SK-N-SH (cell line): Measurements from ENCODE around the gene LRRC8C. TPM values are rescaled to one million over a fixed set of nuclear protein-coding genes. Genes with fewer than 3 reads are reported as not detected.

Experiments used
- CTCF ChIA-PET: fragments of 300-600, 350-600 bp; formaldehyde crosslinking; extraction: SDS; loops from one replicate; lab custom pipeline; 2021; lab: Yijun Ruan, JAX
- POLR2A ChIA-PET: fragments of 350-600 bp; sonication (Branson Sonifier 250); formaldehyde crosslinking; extraction: SDS; loops from one replicate; lab custom pipeline; 2020; ENCODE audit warnings: antibody characterized with exemption, inconsistent platforms; lab: Yijun Ruan, JAX
- DNase-seq: peaks from one replicate; pipeline ENCODE4 v3.0.0; 2012
- H2AFZ ChIP-seq: fragments of 200-600 bp; sonication (generic); 2 replicates; pipeline ENCODE4 v1.8.1; 2016; ENCODE audit warnings: antibody characterized with exemption, mild to moderate bottlenecking, low read depth
- H3F3A ChIP-seq: fragments of 200-600 bp; sonication (generic); replicated peaks from 2 replicates; pipeline ENCODE3; 2016; ENCODE audit warnings: antibody characterized with exemption, mild to moderate bottlenecking; ENCODE audit not compliant: insufficient read depth
- H3K27ac ChIP-seq, 2 experiments: fragments of 200-500 bp in 1 of 2; fragments of 200-600 bp in 1 of 2; sonication (Bioruptor generic) in 1 of 2; sonication (generic), shearing (Covaris generic) in 1 of 2; 2 replicates each; pipeline versions ENCODE4 v1.5.1 to v1.6.1; 2014 to 2016; ENCODE audit warnings: low read depth in 2 of 2, inconsistent platforms in 1 of 2, low read length in 1 of 2, mild to moderate bottlenecking in 1 of 2, mixed read lengths in 1 of 2
- H3K27me3 ChIP-seq: fragments of 200-600 bp; sonication (generic), shearing (Covaris generic); 2 replicates; pipeline ENCODE4 v1.6.1; 2016; ENCODE audit warnings: mixed run types; ENCODE audit not compliant: insufficient read depth
- H3K36me3 ChIP-seq, 2 experiments: fragments of 200-500 bp in 1 of 2; fragments of 200-600 bp in 1 of 2; sonication (Bioruptor generic) in 1 of 2; sonication (generic) in 1 of 2; replicated peaks in 1 of 2; 2 replicates each; pipeline versions ENCODE3 to v1.5.1; 2014 to 2016; ENCODE audit warnings: low read length in 1 of 2, mild to moderate bottlenecking in 1 of 2; ENCODE audit not compliant: insufficient read depth in 2 of 2, control insufficient read depth in 1 of 2
- H3K4me1 ChIP-seq, 2 experiments: fragments of 200-500 bp in 1 of 2; fragments of 200-600 bp in 1 of 2; sonication (Bioruptor generic) in 1 of 2; sonication (generic), shearing (Covaris generic) in 1 of 2; 2 replicates each; pipeline versions ENCODE4 v1.5.1 to v1.6.1; 2014 to 2016; ENCODE audit warnings: low read depth in 1 of 2, low read length in 1 of 2, mixed run types in 1 of 2; ENCODE audit not compliant: insufficient read depth in 2 of 2, control insufficient read depth in 1 of 2
- H3K4me2 ChIP-seq: fragments of 200-600 bp; sonication (generic), shearing (Covaris generic); 2 replicates; pipeline ENCODE4 v1.6.1; 2017; ENCODE audit warnings: mixed run types
- H3K4me3 ChIP-seq, 2 experiments: fragments of 200-500 bp in 1 of 2; fragments of 200-600 bp in 1 of 2; sonication (Bioruptor generic) in 1 of 2; sonication (generic), shearing (Covaris generic) in 1 of 2; 2 replicates each; pipeline versions ENCODE4 v1.5.1 to v1.8.1; 2014 to 2016; ENCODE audit warnings: low read depth in 2 of 2, inconsistent platforms in 1 of 2, low read length in 1 of 2, mild to moderate bottlenecking in 1 of 2, mixed read lengths in 1 of 2, moderate library complexity in 1 of 2
- H3K79me2 ChIP-seq: fragments of 200-600 bp; sonication (generic); 2 replicates; pipeline ENCODE4 v1.8.1; 2017; ENCODE audit warnings: mild to moderate bottlenecking; ENCODE audit not compliant: insufficient read depth
- H3K9ac ChIP-seq: fragments of 200-600 bp; sonication (generic); 2 replicates; pipeline ENCODE4 v1.6.1; 2017; ENCODE audit warnings: mixed run types
- H3K9me2 ChIP-seq: fragments of 200-600 bp; sonication (generic); 2 replicates; pipeline ENCODE4 v1.6.1; 2017; ENCODE audit warnings: mixed run types
- H3K9me3 ChIP-seq: fragments of 200-600 bp; sonication (generic); 2 replicates; pipeline ENCODE4 v1.6.1; 2017; ENCODE audit warnings: mixed run types, mild to moderate bottlenecking, moderate library complexity
- H4K20me1 ChIP-seq: fragments of 200-600 bp; sonication (generic); 2 replicates; pipeline ENCODE4 v1.6.1; 2017; ENCODE audit warnings: mild to moderate bottlenecking, mixed run types; ENCODE audit not compliant: insufficient read depth
- EP300 ChIP-seq, 2 experiments: IDR thresholded peaks; 2 replicates each; pipeline versions ENCODE4 v1.4.0 to v1.6.1; 2012; ENCODE audit warnings: borderline replicate concordance in 1 of 2, low read depth in 1 of 2, low read length in 1 of 2
- FOSL2 ChIP-seq: IDR thresholded peaks from 2 replicates; pipeline ENCODE4 v1.4.0; 2012; ENCODE audit warnings: low read depth, mild to moderate bottlenecking, moderate library complexity, borderline replicate concordance
- FOXM1 ChIP-seq: IDR thresholded peaks from 2 replicates; pipeline ENCODE4 v1.4.0; 2012; ENCODE audit warnings: low read depth, mild to moderate bottlenecking
- GABPA ChIP-seq: IDR thresholded peaks from 2 replicates; pipeline ENCODE4 v1.4.0; 2012; ENCODE audit warnings: low read depth, mild to moderate bottlenecking
- JUND ChIP-seq: IDR thresholded peaks from 2 replicates; pipeline ENCODE4 v1.4.0; 2012
- NRF1 ChIP-seq: IDR thresholded peaks from 2 replicates; pipeline ENCODE4 v1.6.1; 2012; ENCODE audit warnings: low read depth, mild to moderate bottlenecking, low read length
- RAD21 ChIP-seq: IDR thresholded peaks from 2 replicates; pipeline ENCODE4 v1.6.1; 2012; ENCODE audit warnings: mild to moderate bottlenecking, low read length
- RFX5 ChIP-seq: IDR thresholded peaks from 2 replicates; pipeline ENCODE4 v1.6.1; 2012; ENCODE audit warnings: mild to moderate bottlenecking, improper control_type of control experiment, low read length
- SMC3 ChIP-seq: IDR thresholded peaks from 2 replicates; pipeline ENCODE4 v1.6.1; 2012; ENCODE audit warnings: low read depth, low read length, improper control_type of control experiment
- TAF1 ChIP-seq: IDR thresholded peaks from 2 replicates; pipeline ENCODE4 v1.6.1; 2012; ENCODE audit warnings: low read depth, mild to moderate bottlenecking, low read length, moderate library complexity, borderline replicate concordance
- TCF12 ChIP-seq: IDR thresholded peaks from 2 replicates; pipeline ENCODE4 v1.4.0; 2012
- YY1 ChIP-seq: IDR thresholded peaks from 2 replicates; pipeline ENCODE4 v1.4.0; 2012; ENCODE audit warnings: low read depth, mild to moderate bottlenecking
- ZBTB33 ChIP-seq: IDR thresholded peaks from 2 replicates; pipeline ENCODE4 v1.4.0; 2012; ENCODE audit warnings: low read depth, borderline replicate concordance
- WGBS: methylation state at CpG from one replicate; pipeline ENCODE4 v1.1.6; 2017; ENCODE audit warnings: low lambda C conversion rate; 5-methylcytosine and 5-hydroxymethylcytosine counted together
- polyA plus RNA-seq, 3 experiments: library from polyadenylated mRNA; depleted of rRNA; stranded (reverse); fragments of >200 nt; gene quantifications; 2 replicates each; pipeline ENCODE4 v1.2.3, GENCODE V29; 2012
- TF ChIP-seq, protein P1 (sequence below): IDR thresholded peaks from 2 replicates; pipeline ENCODE4; 2012
- TF ChIP-seq, protein P2 (sequence below): IDR thresholded peaks from 2 replicates; pipeline ENCODE4 v1.6.1; 2012; ENCODE audit warnings: mild to moderate bottlenecking, low read depth, low read length, moderate library complexity
- TF ChIP-seq, protein P3 (sequence below): fragments of 200-600 bp; sonication (generic); IDR thresholded peaks from 2 replicates; pipeline ENCODE4 v1.6.1; 2017; ENCODE audit warnings: antibody characterized with exemption, mild to moderate bottlenecking, moderate library complexity
- TF ChIP-seq, protein P4 (sequence below): fragments of 150-350 bp; IDR thresholded peaks from 2 replicates; pipeline ENCODE4 v1.6.1; 2017; ENCODE audit warnings: antibody characterized with exemption, low read length, low read depth, borderline replicate concordance

The LRRC8C gene
- polyA plus RNA-seq, 1 of the 3 experiments (the other 2 are of a cell fraction) = 4.2 TPM

DNA sequence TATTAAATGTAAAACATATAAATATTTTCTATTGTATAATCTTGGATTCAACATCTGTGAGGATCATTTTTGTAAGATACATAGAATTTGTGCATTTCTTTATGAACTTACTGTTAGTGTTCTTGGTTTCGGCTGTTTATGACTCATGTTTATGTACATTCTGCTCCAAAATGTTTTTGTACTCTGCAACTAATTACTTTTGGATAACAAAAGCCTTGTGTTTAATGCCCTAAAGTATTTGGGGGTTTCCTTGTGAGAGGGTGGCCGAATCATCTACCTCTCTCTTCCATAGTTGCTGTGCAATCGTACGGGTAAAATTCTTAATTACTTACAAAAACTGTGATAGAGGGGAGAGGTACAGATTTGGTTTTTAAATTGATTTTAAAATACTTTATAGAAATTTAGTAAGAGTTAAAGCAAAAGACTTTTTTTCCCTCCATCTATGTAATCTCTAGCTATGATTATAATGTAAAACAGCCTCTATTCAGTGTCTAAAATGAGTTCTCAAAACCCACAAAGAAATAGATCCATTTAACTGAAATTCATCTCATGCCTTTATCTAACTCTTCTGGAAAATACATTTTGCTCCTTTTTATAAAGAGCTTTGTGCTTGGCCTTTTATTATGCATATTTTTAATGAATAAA is 38.7 kb upstream of the LRRC8C start:
- CTCF ChIA-PET = interaction anchor here (1.0 to 6.4 kb wide), 6 partner anchors 14 to 112 kb away, joined by 3 to 45 read pairs (median 8); no protein-coding TSS in a partner anchor
- DNase-seq = no peak
- WGBS = 62% methylated on average over 4 of the region's 4 CpGs
- Histone ChIP-seq H2AFZ (no peak overlapping the region), H3K27me3 (no peaks in the 10 kb centered on the region), H3K27ac (no peak overlapping the region; a peak in 1 of 4 replicates), H3K4me3 (no peak overlapping the region), H3K9ac (no peak overlapping the region), H3F3A (peaks cover 6% of the 10 kb centered on the region), H4K20me1 (no peaks in the 10 kb centered on the region), H3K4me1 (peaks cover 5 to 15% of the 10 kb centered on the region in 2 experiments; a peak in 2 of 4 replicates)
- TF ChIP-seq YY1 (no peak), GABPA (no peak), JUND (no peak), FOSL2 (peak; percentile 17; the same call in 1 of the 2 replicates)
- TF ChIP-seq, all 33 proteins: peak for 1
- Histone ChIP-seq H3K4me2 (no peak overlapping the region), H3K79me2 (no peaks in the 10 kb centered on the region), H3K9me2 (no peaks in the 10 kb centered on the region), H3K9me3 (no peaks in the 10 kb centered on the region), H3K36me3 (peaks cover 0 to 6% of the 10 kb centered on the region in 2 experiments)
- POLR2A ChIA-PET = no interaction called here

GRCh38 chr1:89596698-89597097 is 36.2 kb upstream of the LRRC8C start:
- Histone ChIP-seq H3K27ac (no peak overlapping the region; a peak in 1 of 4 replicates), H2AFZ (no peak overlapping the region), H3K27me3 (no peaks in the 10 kb centered on the region), H3F3A (no peaks in the 10 kb centered on the region), H3K4me2 (no peak overlapping the region), H3K4me1 (peaks cover 0 to 2% of the 10 kb centered on the region in 2 experiments; a peak in 1 of 4 replicates), H3K36me3 (peaks cover 0 to 6% of the 10 kb centered on the region in 2 experiments), H3K9me3 (no peaks in the 10 kb centered on the region), H3K4me3 (no peak overlapping the region), H3K9ac (no peak overlapping the region), H4K20me1 (no peaks in the 10 kb centered on the region), H3K79me2 (no peaks in the 10 kb centered on the region), H3K9me2 (no peaks in the 10 kb centered on the region)
- DNase-seq = no peak
- WGBS = 96% methylated on average over 2 of the region's 2 CpGs
- ChIA-PET POLR2A (no interaction called here), CTCF (interaction anchor here (0.8 to 6.4 kb wide), 6 partner anchors 9 to 623 kb away, joined by 3 to 45 read pairs (median 4); no protein-coding TSS in a partner anchor)
- TF ChIP-seq ZBTB33 (no peak), JUND (no peak), NRF1 (no peak), FOXM1 (no peak), RAD21 (no peak), RFX5 (no peak), TAF1 (no peak), EP300 (IDR thresholded peaks at IDR 0.05; ENCODE audit: borderline replicate concordance in 1 of 2, low read depth in 1 of 2, low read length in 1 of 2) (no peak), TCF12 (no peak), SMC3 (no peak), YY1 (no peak)
- TF ChIP-seq, protein P1, sequence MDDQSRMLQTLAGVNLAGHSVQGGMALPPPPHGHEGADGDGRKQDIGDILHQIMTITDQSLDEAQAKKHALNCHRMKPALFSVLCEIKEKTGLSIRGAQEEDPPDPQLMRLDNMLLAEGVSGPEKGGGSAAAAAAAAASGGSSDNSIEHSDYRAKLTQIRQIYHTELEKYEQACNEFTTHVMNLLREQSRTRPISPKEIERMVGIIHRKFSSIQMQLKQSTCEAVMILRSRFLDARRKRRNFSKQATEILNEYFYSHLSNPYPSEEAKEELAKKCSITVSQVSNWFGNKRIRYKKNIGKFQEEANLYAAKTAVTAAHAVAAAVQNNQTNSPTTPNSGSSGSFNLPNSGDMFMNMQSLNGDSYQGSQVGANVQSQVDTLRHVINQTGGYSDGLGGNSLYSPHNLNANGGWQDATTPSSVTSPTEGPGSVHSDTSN = no peak
- TF ChIP-seq, protein P2, sequence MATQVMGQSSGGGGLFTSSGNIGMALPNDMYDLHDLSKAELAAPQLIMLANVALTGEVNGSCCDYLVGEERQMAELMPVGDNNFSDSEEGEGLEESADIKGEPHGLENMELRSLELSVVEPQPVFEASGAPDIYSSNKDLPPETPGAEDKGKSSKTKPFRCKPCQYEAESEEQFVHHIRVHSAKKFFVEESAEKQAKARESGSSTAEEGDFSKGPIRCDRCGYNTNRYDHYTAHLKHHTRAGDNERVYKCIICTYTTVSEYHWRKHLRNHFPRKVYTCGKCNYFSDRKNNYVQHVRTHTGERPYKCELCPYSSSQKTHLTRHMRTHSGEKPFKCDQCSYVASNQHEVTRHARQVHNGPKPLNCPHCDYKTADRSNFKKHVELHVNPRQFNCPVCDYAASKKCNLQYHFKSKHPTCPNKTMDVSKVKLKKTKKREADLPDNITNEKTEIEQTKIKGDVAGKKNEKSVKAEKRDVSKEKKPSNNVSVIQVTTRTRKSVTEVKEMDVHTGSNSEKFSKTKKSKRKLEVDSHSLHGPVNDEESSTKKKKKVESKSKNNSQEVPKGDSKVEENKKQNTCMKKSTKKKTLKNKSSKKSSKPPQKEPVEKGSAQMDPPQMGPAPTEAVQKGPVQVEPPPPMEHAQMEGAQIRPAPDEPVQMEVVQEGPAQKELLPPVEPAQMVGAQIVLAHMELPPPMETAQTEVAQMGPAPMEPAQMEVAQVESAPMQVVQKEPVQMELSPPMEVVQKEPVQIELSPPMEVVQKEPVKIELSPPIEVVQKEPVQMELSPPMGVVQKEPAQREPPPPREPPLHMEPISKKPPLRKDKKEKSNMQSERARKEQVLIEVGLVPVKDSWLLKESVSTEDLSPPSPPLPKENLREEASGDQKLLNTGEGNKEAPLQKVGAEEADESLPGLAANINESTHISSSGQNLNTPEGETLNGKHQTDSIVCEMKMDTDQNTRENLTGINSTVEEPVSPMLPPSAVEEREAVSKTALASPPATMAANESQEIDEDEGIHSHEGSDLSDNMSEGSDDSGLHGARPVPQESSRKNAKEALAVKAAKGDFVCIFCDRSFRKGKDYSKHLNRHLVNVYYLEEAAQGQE = no peak
- TF ChIP-seq, protein P3, sequence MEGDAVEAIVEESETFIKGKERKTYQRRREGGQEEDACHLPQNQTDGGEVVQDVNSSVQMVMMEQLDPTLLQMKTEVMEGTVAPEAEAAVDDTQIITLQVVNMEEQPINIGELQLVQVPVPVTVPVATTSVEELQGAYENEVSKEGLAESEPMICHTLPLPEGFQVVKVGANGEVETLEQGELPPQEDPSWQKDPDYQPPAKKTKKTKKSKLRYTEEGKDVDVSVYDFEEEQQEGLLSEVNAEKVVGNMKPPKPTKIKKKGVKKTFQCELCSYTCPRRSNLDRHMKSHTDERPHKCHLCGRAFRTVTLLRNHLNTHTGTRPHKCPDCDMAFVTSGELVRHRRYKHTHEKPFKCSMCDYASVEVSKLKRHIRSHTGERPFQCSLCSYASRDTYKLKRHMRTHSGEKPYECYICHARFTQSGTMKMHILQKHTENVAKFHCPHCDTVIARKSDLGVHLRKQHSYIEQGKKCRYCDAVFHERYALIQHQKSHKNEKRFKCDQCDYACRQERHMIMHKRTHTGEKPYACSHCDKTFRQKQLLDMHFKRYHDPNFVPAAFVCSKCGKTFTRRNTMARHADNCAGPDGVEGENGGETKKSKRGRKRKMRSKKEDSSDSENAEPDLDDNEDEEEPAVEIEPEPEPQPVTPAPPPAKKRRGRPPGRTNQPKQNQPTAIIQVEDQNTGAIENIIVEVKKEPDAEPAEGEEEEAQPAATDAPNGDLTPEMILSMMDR = no peak
- TF ChIP-seq, protein P4, sequence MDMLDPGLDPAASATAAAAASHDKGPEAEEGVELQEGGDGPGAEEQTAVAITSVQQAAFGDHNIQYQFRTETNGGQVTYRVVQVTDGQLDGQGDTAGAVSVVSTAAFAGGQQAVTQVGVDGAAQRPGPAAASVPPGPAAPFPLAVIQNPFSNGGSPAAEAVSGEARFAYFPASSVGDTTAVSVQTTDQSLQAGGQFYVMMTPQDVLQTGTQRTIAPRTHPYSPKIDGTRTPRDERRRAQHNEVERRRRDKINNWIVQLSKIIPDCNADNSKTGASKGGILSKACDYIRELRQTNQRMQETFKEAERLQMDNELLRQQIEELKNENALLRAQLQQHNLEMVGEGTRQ = no peak
